GM21717 (cell line): ENCODE data around the gene HEPHL1.
"Not testable (repeated sequence)": the region's sequence is repeated elsewhere in the genome, so short reads cannot be mapped to it uniquely, and the experiment has no call there.

Experiments
- ATAC-seq: cut with Tn5 transposase; IDR thresholded peaks from one replicate; pipeline ENCODE4 v1.9.1; 2021; ENCODE audit warnings: mild to moderate bottlenecking, moderate library complexity; ENCODE audit not compliant: unreplicated experiment

Gene HEPHL1

GRCh38 chr11:94077552-94078293, 56.6 kb downstream of the HEPHL1 start:
- ATAC-seq = no peak

DNA sequence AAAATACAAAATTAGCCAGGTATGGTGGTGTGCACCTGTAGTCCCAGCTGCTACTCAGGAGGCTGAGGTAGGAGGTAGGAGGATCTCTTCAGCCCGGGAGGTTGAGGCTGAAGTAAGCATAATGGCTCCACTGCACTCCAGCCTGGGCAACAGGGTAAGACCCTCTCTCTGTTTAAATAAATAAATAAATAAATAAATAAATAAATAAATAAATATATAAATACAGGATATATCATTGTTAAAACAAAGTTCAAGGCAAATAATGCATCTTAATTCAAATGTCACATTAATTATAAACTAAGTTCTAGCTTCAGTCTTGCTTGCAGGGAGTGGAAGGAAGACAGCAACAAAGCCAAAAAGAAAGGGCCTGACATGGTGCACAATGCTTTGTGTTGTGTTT, 63.0 kb downstream of the HEPHL1 start:
- ATAC-seq = no peak

GRCh38 chr11:94088906-94089305, 67.8 kb downstream of the HEPHL1 start:
- no peak for ATAC-seq

DNA sequence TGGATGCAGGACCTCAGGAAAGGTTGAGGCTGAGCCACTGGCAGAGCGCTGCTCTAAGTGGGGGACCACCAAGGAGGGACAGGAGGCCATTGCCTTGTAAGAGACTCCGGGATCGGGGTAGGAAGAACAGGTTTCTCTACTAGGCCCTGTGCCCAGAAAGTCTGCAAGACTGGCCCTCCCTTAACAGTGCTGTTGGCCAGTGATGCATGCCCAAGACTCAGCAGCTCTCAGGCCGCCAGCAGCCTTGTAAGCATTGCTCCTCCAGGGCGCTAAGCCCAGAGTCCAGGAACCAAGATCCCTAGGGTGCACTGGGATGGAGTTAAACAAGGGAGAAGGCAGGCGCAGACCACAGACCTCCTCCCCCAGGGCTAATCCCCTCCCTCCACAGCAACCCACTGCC, 68.2 kb downstream of the HEPHL1 start:
- ATAC-seq = no peak

- ATAC-seq = no peak
Observed at GRCh38 chr11:94090401-94090800, 69.2 kb downstream of the HEPHL1 start.

DNA sequence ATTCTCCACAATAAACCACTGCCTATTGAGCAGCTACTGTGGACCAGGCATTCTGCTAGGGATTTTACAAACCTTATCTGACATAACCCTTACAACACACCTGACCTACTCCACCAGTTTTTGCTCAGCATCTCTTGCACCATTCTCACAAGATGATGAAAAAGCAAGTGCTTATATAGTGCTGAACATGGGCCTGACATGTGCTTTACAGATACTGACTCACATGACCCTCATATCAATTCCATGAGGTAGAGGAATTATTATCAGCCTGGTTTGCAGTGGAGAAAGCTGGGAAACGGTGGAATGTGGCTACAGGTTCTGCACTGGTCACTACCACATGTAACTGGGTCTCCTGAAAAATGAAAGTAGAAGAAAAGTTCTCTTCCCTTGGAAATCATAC, 69.9 kb downstream of the HEPHL1 start:
- ATAC-seq = no peak

GRCh38 chr11:94100253-94100652, 79.1 kb downstream of the HEPHL1 start:
- no peak for ATAC-seq

DNA sequence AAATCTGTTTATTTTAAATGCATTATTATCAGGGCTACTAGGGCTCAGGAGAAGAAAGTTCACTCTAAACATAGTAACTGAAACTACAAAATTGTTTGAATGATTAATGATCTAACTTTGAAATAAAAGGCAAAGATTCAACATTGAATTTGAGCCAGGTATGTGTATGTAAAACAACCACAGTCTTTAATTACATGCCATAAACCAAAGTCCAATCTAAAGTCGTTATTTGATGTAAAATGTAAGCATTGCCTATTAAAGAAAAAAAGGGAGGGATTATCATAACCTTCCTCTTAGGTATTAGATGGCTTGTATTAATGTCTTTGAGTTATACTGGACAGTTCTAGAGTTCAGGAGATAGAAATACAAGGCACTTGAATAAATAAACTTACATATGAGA, 82.3 kb downstream of the HEPHL1 start:
- no peak for ATAC-seq

DNA sequence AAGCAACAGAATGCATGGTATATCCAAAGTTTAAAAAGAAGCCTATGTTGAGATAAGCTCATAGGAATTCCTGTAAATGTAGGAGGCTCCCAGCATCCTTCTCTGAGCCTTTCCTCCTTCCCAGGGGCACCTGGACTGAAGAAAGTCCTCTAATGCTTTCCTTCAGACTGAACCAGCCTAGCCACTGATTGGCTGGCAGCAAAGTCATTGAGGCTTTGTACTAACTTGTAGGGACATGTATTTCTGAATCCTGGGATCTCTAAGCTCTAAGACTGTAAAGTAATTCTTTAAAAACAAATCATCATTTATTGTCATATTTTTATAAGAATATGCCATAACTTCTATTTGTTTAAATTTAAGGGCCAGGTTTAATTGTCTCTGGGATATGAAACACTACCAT, 83.6 kb downstream of the HEPHL1 start:
- no peak for ATAC-seq

DNA sequence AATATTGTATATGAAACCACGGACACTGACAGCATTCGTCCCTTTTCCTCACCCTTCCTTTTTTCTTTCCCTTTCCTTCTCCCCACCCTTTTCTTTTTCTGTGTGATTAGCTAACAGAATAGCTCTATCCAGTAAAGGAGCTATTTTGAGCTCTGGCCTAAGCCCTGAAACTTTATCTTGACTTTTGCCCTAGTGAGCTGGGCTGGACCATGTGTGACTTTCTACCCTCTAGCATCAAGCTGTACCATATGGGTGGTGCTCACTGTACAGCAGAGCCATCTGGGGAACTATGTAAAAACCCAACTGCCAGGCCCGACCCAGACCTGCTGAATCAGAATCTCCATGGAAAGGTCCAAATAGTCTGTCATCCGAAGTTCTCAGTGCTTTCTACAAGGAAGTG, 85.6 kb downstream of the HEPHL1 start:
- no peak for ATAC-seq

DNA sequence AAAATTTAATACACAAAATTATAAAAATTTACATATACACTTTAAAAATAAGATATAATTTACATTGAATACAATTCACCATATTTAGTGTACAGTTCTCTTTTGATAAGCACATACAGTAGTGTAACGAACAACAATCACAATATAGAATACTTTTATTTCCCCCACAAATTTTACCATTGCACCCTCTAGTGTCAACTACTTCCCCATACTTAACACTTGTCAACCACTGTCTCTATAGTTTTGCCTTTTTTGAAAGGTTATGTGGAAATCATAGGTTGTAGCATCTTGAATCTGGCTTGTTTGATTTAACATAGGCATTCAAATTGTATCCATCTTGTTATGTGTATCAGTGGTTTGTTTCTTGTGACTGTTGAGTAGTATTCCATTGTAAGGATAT, 86.2 kb downstream of the HEPHL1 start:
- no peak for ATAC-seq

DNA sequence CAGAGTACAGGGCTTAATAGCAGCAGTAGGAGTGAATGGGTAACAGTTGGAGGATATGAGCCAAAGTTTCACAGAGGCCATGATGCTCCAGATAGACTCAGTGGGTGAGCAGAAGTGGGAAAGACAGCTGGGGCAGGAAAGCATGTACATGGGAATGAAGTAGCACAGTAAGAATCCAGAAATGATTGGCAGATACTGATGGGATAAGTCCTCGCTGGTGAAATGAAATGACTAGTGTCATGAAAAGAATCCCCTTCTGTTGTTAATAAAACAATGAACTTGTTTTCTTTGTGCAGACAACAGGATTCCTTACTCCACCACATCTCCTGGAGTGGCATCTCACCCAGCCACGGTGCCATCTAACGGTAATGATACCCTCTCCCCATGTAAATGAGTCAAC, 90.1 kb downstream of the HEPHL1 start:
- no peak for ATAC-seq

DNA sequence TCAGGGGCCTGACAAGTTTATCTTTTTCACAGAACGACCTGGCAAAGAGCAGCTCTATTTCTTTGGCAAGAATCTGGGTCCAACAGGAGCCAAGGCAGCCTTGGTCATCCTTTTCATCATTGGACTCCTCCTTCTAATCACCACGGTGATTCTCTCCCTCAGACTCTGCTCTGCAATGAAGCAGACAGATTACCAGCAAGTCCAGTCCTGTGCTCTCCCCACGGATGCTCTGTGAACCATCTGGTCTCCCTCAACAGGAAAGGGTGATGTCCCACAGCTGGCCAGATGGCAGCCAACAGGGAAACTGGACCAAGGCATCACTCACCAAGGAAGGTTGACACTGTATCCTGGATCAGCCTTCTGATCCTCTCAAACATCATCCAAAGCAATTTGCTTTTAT, 90.5 kb downstream of the HEPHL1 start:
- no peak for ATAC-seq

- ATAC-seq = no peak
Observed at GRCh38 chr11:94112206-94112953, 91.2 kb downstream of the HEPHL1 start.

DNA sequence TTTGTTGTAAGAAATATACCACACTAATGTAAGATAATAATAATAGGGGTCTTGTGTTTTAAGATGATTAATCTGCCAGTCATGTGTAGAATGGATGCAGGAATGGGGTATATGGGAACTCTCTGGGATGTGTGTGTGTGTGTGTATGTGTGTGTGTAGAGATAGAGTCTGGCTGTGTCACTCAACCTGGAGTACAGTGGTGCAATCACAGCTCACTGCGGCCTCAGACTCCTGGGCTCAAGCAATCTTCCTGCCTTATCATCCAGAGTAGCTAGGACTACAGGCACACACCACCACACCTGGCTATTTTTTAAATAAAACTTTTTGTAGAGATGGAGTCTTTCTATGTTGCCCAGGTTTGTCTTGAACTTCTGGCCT, 96.0 kb downstream of the HEPHL1 start:
- ATAC-seq = no peak

- ATAC-seq = no peak
Observed at GRCh38 chr11:94117871-94118270, 96.7 kb downstream of the HEPHL1 start.

DNA sequence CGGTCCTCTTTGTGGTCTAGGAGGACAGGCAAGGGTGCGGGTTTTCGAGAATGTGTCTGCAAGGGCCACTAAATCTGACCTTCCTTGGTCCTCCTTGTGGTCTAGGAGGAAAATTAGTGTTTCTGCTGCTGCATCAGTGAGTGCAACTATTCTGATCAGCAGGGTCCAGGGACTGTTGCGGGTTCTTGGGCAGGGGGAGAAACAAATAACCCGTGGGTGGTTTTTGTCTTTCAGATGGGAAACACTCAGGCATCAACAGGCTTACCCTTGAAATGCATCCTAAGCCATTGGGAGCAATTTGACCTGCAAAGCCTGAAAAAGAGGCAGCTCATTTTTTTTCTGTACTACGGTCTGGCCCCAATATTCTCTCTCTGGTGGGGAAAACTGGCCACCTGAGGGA, 98.5 kb downstream of the HEPHL1 start:
- ATAC-seq = not testable (repeated sequence)

DNA sequence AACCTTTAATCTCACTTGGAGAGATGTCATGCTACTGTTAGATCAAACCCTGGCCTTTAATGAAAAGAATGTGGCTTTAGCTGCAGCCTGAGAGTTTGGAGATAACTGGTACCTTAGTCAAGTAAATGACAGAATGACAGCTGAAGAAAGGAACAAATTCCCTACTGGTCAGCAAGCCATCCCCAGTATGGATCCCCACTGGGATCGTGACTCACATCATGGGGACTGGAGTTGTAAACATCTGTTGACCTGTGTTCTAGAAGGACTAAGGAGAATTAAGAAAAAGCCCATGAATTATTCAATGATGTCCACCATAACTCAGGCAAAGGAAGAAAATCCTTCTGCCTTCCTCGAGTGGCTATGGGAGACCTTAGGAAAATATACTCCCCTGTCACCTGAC, 99.4 kb downstream of the HEPHL1 start:
- not testable (repeated sequence) for ATAC-seq

DNA sequence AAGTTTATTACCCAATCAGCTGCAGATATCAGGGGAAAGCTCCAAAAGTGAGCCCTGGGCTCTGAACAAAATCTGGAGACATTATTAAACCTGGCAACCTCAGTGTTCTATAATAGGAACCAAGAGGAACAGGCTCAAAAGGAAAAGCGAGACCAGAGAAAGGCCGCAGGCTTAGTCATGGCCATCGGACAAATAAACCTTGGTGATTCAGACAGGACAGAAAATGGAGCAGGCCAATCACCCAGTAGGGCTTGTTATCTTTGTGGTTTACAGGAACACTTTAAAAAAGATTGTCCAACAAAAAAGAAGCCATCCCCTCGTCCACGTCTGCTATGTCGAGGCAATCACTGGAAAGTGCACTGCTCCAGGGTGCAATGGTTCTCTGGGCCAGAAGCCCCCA, 99.8 kb downstream of the HEPHL1 start:
- no peak for ATAC-seq

DNA sequence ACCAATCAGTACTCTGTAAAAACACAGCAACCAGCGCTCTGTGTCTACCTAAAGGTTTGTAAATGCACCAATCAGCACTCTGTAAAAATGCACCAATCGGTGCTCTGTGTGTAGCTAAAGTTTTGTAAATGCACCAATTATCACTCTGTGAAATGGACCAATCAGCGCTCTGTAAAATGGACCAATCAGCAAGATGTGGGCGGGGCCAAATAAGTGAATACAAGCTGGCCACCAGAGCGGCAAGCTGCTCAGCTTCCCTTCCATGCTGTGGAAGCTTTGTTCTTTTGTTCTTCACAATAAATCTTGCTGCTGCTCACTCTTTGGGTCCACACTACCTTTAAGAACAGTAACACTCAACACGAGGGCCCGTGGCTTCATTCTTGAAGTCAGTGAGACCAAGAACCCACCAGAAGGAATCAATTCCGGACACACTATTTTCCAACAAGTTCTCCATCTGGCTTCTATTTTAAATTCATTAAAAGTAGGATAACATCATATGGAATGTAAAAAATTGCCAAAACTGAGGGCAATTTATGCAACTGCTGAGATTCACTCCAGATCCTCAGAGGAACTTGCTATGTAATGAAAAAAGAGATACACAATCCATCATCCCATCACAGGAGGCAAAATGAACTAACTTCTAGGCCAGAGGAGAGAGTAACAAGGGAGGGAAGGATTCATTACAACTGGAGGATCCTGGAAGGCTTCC, 104.4 kb downstream of the HEPHL1 start:
- no peak for ATAC-seq

GRCh38 chr11:94127638-94128037, 106.5 kb downstream of the HEPHL1 start:
- no peak for ATAC-seq

DNA sequence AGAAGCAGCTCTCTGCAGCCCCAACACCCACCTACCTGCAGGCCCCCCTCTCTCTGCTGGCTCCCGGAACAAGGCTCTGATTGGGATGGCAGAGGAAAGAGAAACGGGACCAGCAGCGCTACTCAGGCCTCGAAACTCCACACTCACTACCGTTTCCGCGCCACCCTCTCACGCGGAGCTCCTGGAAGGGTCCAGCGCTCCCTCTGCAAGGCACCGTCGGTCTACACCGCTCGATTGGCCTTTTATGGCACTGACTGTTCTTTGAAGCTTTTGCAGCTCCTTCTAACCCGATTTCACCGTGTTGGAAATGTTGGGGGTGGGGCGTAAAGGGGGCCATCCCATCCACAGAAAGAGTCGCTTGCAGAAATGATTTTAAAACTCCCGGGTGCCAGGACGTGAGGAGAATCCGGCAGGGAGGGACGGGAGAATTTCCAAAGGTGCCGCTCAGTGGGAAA, 107.2 kb downstream of the HEPHL1 start:
- ATAC-seq = peak; percentile 18
